HepG2 (cell line): ENCODE data around the gene ZNF544. TPM values are rescaled to one million over a fixed set of nuclear protein-coding genes. Genes with fewer than 3 reads are reported as not detected.

Experiments used
- FIP1L1 ChIP-seq: fragments of 200-400 bp; formaldehyde crosslinking; IDR thresholded peaks from 2 replicates; pipeline ENCODE4 v1.6.1; 2018; ENCODE audit warnings: low read depth, mild to moderate bottlenecking, low read length, moderate library complexity, borderline replicate concordance; ENCODE audit not compliant: insufficient read depth
- HNRNPLL ChIP-seq: fragments of 200-400 bp; formaldehyde crosslinking; IDR thresholded peaks from 2 replicates; pipeline ENCODE4 v1.6.1; 2017; ENCODE audit warnings: mild to moderate bottlenecking, low read depth, low read length; ENCODE audit not compliant: poor library complexity, severe bottlenecking
- KAT8 ChIP-seq: IDR thresholded peaks from 2 replicates; pipeline ENCODE4 v1.6.1; 2016; ENCODE audit warnings: missing genetic modification reagents, missing compliant biosample characterization
- MXI1 ChIP-seq: IDR thresholded peaks from 3 replicates; pipeline ENCODE4 v1.6.1; 2012; ENCODE audit warnings: low read depth, low read length, inconsistent platforms, borderline replicate concordance
- RFX3 ChIP-seq: IDR thresholded peaks from 2 replicates; pipeline ENCODE4 v1.6.1; 2016; ENCODE audit warnings: missing biosample characterization, missing genetic modification reagents
- ZIK1 ChIP-seq: sonication (generic); formaldehyde crosslinking; IDR thresholded peaks from 2 replicates; pipeline ENCODE4 v1.5.0; 2020; ENCODE audit warnings: mild to moderate bottlenecking, low read depth, missing genetic modification reagents, borderline replicate concordance
- ZMYM3 ChIP-seq: sonication (generic); formaldehyde crosslinking; IDR thresholded peaks from 2 replicates; pipeline ENCODE4 v1.5.1; 2020; ENCODE audit warnings: mild to moderate bottlenecking, missing genetic modification reagents
- ZNF430 ChIP-seq: sonication (generic); formaldehyde crosslinking; IDR thresholded peaks from 2 replicates; pipeline ENCODE4 v1.9.0; 2021; ENCODE audit warnings: mild to moderate bottlenecking, missing genetic modification reagents
- ZNF501 ChIP-seq: sonication (generic); formaldehyde crosslinking; IDR thresholded peaks from 2 replicates; pipeline ENCODE4 v1.5.1; 2020; ENCODE audit warnings: mild to moderate bottlenecking, moderate library complexity, missing genetic modification reagents
- ZNF557 ChIP-seq: sonication (generic); formaldehyde crosslinking; IDR thresholded peaks from 2 replicates; pipeline ENCODE4 v1.4.0; 2020; ENCODE audit warnings: missing genetic modification reagents
- ZNF629 ChIP-seq: sonication (generic); formaldehyde crosslinking; conservative IDR thresholded peaks from 2 replicates; pipeline ENCODE4 v1.5.0; 2020; ENCODE audit warnings: missing genetic modification reagents
- ZNF724P ChIP-seq: sonication (generic); formaldehyde crosslinking; IDR thresholded peaks from 2 replicates; pipeline ENCODE4 v1.8.0; 2022; ENCODE audit warnings: missing genetic modification reagents, borderline replicate concordance
- polyA plus RNA-seq, 8 experiments: library from polyadenylated mRNA; depleted of rRNA in 3 of 8; stranded (reverse) in 7 of 8; unstranded in 1 of 8; fragments of >200 nt; fragmentation: Illumina TruSeq in 4 of 8; extraction: Trizol in 4 of 8; gene quantifications; 2 replicates each; pipeline versions ENCODE4 v1.2.1 to v1.2.3, GENCODE V29; 2011 to 2016; ENCODE audit warnings: low read depth in 4 of 8, missing spikeins in 1 of 8, mixed read lengths in 1 of 8; ENCODE audit not compliant: insufficient read depth in 1 of 8
- total RNA-seq, 5 experiments: library from RNA; depleted of rRNA; stranded (reverse); fragments of >200 nt; fragmentation: Illumina TruSeq; extraction: Trizol; gene quantifications; 2 replicates each; pipeline ENCODE4 v1.2.3, GENCODE V29; 2016; ENCODE audit warnings: low read depth in 1 of 5
- TF ChIP-seq, protein P1 (sequence below): sonication (generic); formaldehyde crosslinking; IDR thresholded peaks from 2 replicates; pipeline ENCODE4 v1.4.0; 2020; ENCODE audit warnings: missing genetic modification reagents
- TF ChIP-seq, protein P2 (sequence below): sonication (generic); formaldehyde crosslinking; IDR thresholded peaks from 2 replicates; pipeline ENCODE4 v1.8.1; 2023; ENCODE audit warnings: missing genetic modification reagents, mild to moderate bottlenecking, borderline replicate concordance
- TF ChIP-seq, protein P3 (sequence below): sonication (generic); formaldehyde crosslinking; IDR thresholded peaks from 2 replicates; pipeline ENCODE4 v1.4.0; 2020; ENCODE audit warnings: missing genetic modification reagents, borderline replicate concordance

Gene ZNF544
- total and polyA plus RNA-seq, 2 of the 13 experiments (the other 11 are each of a cell fraction or from before 2014, with no cell fraction given): 13.1 to 17.0 TPM

DNA sequence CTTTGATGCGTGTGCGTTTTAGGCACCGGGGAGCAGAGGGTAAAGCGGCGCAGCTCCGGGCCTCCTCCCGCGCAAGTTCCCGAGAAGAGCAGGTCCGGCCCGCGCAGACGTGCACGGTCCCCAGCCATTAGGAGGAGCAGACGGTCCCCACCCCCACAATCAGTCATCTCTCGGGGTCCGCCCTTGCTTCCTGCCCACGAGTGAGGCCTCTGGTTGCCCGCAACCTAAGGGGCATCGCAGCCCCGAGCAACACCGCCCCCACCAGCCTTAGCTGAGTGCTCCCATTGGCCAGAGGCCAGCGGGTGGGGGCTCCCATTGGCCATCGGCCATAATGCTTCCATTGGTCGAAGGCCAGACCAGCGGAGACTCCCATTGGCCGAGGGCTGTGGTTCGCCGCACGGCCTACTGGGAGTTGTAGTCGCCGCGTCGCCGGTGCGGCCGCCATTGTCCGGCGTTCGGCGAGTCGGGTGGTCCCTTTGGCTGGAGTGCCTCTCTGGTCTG is 49.9 kb downstream of the ZNF544 start, which contains the start of gene ZNF8 (continued):
- TF ChIP-seq, protein P1, sequence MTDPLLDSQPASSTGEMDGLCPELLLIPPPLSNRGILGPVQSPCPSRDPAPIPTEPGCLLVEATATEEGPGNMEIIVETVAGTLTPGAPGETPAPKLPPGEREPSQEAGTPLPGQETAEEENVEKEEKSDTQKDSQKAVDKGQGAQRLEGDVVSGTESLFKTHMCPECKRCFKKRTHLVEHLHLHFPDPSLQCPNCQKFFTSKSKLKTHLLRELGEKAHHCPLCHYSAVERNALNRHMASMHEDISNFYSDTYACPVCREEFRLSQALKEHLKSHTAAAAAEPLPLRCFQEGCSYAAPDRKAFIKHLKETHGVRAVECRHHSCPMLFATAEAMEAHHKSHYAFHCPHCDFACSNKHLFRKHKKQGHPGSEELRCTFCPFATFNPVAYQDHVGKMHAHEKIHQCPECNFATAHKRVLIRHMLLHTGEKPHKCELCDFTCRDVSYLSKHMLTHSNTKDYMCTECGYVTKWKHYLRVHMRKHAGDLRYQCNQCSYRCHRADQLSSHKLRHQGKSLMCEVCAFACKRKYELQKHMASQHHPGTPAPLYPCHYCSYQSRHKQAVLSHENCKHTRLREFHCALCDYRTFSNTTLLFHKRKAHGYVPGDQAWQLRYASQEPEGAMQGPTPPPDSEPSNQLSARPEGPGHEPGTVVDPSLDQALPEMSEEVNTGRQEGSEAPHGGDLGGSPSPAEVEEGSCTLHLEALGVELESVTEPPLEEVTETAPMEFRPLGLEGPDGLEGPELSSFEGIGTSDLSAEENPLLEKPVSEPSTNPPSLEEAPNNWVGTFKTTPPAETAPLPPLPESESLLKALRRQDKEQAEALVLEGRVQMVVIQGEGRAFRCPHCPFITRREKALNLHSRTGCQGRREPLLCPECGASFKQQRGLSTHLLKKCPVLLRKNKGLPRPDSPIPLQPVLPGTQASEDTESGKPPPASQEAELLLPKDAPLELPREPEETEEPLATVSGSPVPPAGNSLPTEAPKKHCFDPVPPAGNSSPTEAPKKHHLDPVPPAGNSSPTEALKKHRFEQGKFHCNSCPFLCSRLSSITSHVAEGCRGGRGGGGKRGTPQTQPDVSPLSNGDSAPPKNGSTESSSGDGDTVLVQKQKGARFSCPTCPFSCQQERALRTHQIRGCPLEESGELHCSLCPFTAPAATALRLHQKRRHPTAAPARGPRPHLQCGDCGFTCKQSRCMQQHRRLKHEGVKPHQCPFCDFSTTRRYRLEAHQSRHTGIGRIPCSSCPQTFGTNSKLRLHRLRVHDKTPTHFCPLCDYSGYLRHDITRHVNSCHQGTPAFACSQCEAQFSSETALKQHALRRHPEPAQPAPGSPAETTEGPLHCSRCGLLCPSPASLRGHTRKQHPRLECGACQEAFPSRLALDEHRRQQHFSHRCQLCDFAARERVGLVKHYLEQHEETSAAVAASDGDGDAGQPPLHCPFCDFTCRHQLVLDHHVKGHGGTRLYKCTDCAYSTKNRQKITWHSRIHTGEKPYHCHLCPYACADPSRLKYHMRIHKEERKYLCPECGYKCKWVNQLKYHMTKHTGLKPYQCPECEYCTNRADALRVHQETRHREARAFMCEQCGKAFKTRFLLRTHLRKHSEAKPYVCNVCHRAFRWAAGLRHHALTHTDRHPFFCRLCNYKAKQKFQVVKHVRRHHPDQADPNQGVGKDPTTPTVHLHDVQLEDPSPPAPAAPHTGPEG (CRISPR knock-in tag): no peak
- TF ChIP-seq ZNF557 (CRISPR knock-in tag) (no peak), ZMYM3 (CRISPR knock-in tag) (no peak; the same call in 1 of the 2 replicates), ZIK1 (no peak), FIP1L1 (no peak), HNRNPLL (peak; percentile 92), ZNF501 (CRISPR knock-in tag) (peak; percentile 63; the same call in 1 of the 2 replicates), ZNF430 (peak; percentile 81; the same call in 1 of the 2 replicates), MXI1 (peak; percentile 71; the same call in 1 of the 3 replicates), ZNF629 (CRISPR knock-in tag) (no peak; the same call in 1 of the 2 replicates), RFX3 (CRISPR knock-in tag) (no peak), ZNF724P (peak; percentile 61; the same call in 1 of the 2 replicates), KAT8 (CRISPR knock-in tag) (peak; percentile 82)
- TF ChIP-seq, protein P2, sequence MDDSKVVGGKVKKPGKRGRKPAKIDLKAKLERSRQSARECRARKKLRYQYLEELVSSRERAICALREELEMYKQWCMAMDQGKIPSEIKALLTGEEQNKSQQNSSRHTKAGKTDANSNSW (CRISPR knock-in tag): no peak
- TF ChIP-seq, protein P3, sequence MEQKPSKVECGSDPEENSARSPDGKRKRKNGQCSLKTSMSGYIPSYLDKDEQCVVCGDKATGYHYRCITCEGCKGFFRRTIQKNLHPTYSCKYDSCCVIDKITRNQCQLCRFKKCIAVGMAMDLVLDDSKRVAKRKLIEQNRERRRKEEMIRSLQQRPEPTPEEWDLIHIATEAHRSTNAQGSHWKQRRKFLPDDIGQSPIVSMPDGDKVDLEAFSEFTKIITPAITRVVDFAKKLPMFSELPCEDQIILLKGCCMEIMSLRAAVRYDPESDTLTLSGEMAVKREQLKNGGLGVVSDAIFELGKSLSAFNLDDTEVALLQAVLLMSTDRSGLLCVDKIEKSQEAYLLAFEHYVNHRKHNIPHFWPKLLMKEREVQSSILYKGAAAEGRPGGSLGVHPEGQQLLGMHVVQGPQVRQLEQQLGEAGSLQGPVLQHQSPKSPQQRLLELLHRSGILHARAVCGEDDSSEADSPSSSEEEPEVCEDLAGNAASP (CRISPR knock-in tag): no peak; the same call in 1 of the 2 replicates
